HG02759 (cell line): ENCODE measurements around the gene ERFE.

Experiments
- ATAC-seq: cut with Tn5 transposase; IDR thresholded peaks from one replicate; pipeline ENCODE4 v1.9.1; 2021; ENCODE audit warnings: mild to moderate bottlenecking, moderate library complexity; ENCODE audit not compliant: unreplicated experiment

ERFE gene

DNA sequence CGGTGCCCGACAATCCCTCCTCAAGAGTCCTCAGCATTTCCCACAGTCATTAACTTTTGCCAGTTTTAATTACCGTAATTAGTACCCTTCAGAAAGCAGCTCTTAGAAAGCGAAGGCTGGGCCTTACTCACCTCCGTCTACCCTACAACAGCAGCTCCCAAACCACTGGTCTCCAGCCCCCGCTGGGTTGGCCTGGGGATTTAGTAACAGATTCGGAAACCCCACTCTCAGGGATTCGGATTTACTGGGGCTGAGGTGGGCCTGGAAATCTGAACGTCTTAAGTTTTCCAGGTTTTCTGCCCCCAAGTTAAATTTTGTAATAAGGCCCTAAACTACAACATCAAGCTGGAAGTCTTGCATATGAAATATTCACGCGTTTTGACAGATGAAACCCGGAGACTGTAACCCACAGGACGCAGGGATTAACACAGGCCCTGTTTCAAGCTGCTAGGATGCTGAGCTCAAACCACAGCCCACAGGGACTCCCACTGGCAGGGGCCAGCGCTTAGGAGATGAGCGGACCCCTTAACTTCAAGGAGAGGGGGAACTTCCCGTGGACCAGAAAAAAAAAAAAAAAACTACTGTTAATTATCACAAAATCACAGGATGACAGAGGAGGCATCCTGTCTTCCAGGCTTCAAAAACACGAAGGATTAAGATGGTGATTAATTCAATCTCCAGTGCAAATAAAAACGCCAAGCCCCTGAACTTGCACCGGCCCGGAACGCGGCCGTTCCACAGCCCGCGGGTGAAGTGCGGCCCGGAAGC is 43.7 kb downstream of the ERFE start:
- no peak for ATAC-seq

GRCh38 chr2:238203094-238203972 is 44.6 kb downstream of the ERFE start, which contains the start of gene ILKAP:
Gene ILKAP, minus strand, starts transcription at chr2:238203695. Its CDS starts 142 bp downstream, at chr2:238203553.
- ATAC-seq = peak; percentile 96

DNA sequence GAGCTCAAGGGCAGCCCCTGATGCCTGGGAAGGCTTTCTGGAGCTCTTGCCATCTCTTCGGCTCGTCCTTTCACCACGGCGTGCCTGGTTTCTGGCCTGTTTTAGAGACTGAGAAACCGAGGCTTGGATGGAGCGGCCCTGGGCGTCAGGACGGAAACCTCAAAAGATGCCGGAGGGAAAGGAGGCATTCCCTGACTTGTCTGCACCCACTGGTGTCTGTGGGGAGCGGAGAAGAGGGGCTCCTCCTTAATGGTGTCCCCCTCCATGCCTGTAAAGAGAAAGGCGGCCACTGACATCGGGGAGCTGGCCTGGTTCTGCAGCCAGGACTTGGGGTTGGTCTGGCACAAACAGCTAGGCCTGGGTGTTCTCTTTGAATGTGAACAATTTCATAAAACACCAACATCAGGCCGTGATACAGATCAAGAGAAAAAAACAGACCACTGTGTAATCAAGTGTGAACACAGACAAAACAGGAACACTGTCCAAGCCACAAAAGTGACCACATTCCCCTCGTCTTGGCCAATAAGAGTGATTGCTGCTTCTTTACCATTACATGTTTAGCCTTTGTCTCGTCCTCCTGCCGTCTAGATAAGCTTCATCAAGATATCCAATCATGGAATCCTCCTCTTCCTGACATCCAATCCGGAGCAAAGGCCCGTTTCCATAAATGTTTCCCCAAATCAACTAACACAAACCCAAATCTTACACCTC is 45.4 kb downstream of the ERFE start:
- no peak for ATAC-seq

GRCh38 chr2:238207006-238207405 is 48.2 kb downstream of the ERFE start:
- no peak for ATAC-seq

GRCh38 chr2:238216651-238217184 is 57.9 kb downstream of the ERFE start:
- no peak for ATAC-seq
